ENCODE results near the gene STAC3.

The STAC3 gene

DNA sequence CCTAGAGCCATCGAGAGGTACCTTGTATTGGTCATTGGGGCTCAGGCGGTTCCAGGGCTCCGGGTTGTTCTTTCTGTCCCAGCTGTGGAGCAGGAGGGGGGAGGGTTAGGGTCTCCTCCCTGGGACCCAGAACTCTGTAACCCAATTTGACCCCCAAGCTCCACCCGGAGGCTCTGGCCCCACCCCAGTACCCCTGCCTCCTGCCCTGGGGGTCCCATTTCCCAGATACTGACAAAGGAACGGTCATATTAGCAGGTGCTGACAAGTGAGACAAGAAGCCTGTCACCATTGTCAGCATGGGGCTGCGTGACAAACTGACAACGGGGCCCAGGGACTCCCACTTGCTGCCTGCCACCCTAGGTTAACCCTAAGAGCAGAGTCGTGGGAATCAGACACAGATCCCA, 15.3 kb downstream of the STAC3 start:
- DNase-seq (ENCODE audit: low read depth) = no peak

DNA sequence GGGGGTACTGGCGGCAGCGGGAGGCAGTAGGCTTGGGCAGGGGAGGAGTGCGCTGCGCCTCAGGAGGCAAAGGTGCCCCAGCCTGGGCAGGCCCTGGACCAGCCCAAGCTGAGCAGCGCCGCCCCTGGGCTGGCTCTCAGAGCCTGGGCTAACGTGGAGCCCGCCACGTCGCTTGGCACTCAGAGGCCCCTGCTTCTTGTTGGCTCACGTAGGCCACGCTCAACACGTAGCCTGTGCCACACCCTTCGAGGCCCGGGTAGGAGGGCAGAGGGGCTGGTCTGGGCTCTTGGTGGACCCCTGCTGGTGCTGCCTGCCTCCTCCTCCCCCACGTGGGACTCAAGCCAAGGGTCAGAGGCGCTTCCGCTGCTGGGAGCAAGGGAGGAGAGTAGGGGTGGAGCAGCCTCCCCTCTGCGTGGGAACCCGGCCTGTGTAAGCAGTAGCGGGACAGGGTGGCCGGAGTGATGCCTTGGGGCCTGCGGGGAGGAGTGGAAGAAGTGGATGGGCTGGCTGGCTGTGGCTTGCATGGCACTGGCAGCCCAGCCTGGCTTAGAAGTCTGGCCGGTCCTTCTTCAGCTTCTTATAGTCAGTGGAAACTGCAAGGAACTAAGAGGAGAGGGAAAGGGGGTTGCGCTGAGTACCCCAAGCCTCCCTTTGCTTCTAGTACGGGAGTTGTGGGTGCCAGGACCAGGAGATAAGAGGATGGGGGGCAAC, 15.8 kb downstream of the STAC3 start:
- DNase-seq (ENCODE audit: low read depth) = no peak

DNA sequence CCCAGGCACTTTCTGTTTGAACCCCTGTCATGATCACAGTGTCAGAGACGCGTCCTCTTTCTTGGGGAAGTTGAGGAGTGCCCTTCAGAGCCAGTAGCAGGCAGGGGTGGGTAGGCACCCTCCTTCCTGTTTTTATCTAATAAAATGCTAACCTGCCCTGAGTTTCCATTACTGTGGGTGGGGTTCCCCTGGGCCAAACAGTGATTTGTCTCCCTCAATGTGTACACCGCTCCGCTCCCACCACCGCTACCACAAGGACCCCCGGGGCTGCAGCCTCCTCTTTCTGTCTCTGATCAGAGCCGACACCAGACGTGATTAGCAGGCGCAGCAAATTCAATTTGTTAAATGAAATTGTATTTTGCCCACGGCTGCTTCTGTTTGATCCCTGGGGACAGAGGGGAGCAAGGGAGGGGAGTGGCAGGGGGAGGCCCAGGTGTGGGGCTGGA, 16.4 kb downstream of the STAC3 start:
- DNase-seq (ENCODE audit: low read depth) = no peak

DNA sequence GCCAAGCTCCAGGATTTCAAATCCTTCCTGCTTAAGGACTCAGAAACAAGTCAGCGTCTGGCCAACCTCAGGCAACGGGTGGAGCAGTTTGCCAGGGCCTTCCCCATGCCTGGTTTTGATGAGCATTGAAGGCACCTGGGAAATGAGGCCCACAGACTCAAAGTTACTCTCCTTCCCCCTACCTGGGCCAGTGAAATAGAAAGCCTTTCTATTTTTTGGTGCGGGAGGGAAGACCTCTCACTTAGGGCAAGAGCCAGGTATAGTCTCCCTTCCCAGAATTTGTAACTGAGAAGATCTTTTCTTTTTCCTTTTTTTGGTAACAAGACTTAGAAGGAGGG, 16.8 kb downstream of the STAC3 start:
- no peak for DNase-seq (ENCODE audit: low read depth)

DNA sequence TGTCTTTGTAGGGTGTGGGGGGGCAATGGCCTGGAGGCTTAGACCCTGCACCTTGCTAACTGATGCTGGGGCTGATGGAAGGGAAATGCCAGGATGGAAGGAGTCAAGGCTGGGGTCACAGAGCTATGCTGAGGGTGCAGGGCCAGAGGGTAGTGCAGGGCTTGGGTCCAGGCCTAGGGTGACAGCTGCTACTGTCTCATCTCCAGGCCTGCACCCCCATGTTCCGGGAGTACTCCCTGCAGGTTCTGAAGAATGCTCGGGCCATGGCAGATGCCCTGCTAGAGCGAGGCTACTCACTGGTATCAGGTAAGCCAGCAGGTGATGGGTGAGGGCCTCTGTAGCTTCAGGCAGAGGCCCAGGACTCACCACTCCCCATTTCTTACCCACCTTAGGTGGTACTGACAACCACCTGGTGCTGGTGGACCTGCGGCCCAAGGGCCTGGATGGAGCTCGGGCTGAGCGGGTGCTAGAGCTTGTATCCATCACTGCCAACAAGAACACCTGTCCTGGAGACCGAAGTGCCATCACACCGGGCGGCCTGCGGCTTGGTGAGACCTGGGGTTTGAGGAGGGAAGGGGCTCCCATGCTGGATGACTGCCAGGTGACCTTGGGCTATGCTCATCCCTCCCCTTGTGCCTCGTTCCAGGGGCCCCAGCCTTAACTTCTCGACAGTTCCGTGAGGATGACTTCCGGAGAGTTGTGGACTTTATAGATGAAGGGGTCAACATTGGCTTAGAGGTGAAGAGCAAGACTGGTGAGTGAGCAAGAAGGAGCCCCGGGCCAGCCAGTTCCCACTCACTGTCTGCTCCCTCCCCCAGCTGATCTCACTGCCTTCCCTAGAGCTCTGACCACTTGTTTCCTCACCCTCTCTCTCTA, 17.4 kb downstream of the STAC3 start:
- DNase-seq (ENCODE audit: low read depth) = no peak

DNA sequence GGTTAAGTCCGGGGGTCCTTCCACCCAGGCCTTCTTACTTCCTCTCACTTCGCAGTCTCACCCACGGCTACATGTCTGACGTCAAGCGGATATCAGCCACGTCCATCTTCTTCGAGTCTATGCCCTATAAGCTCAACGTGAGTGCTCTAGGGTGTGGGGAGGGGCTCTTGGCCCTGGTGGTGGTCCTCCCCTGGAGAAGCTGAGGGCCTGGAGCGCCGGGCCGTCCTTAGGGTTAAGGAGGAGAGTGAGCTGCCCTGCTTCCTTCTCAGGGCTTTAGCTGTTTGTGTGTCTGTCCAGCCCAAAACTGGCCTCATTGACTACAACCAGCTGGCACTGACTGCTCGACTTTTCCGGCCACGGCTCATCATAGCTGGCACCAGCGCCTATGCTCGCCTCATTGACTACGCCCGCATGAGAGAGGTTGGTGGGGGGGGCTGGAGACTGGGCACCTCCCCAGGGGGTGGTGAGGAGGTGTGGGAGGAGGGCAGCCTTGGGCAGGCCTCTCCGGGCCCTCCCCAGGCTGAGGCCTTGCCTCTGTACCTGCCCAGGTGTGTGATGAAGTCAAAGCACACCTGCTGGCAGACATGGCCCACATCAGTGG, 18.7 kb downstream of the STAC3 start:
- DNase-seq (ENCODE audit: low read depth) = no peak

DNA sequence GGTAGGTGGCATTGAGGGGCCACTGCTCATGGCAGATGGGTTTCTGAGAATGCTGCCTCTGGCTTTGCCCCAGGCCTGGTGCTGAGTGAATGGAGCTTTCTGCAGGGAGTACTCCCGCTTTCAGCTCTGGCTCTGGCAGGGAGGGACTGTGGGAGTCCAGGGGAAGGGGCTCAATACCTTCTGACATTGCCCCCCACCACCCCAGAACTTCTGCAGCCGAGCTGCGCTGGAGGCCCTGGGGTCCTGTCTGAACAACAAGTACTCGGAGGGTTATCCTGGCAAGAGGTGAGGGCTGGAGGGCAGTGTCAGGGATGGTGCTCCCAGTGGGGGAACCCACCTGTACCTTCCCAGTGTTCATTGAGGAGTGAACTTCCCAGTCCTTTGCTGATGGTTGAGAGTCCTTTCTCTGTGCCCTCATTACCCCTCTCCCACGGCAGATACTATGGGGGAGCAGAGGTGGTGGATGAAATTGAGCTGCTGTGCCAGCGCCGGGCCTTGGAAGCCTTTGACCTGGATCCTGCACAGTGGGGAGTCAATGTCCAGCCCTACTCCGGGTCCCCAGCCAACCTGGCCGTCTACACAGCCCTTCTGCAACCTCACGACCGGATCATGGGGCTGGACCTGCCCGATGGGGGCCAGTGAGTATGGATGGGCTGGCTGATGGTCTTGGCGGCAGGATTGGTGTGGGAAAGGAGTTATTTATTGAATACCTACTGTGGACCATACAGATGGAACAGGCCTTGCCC, 19.5 kb downstream of the STAC3 start:
- no peak for DNase-seq (ENCODE audit: low read depth)

DNA sequence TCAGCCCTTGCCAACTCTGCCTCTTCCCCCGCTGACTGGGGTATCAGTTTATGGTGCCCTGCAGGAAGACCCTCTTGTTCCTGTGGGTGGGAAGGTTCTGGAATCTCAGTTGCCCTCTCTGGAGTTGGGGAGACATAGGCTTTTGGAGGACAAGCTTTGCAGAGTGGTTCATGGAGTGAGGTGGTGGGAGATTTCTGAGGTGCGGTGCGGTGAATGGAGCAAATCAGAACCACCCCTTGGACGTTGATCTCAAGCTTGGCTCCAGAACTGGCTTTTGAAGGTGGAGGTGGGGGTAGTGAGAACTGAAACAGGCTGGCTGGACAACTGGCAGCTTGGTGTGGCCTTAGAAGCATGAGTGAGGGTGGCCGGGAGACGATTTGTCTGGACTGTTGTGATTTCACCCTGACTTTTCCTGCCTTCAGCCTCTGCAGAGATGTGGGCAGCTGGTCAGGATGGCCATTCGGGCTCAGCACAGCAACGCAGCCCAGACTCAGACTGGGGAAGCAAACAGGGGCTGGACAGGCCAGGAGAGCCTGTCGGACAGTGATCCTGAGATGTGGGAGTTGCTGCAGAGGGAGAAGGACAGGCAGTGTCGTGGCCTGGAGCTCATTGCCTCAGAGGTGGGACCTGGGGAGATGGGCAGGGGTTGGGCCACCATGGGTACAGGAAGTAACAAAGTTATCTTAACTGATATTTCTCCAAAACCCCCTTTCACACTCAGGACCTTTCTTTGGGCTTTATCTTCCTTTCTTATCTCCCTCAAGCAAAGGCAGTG, 20.4 kb downstream of the STAC3 start:
- DNase-seq (ENCODE audit: low read depth) = no peak

DNA sequence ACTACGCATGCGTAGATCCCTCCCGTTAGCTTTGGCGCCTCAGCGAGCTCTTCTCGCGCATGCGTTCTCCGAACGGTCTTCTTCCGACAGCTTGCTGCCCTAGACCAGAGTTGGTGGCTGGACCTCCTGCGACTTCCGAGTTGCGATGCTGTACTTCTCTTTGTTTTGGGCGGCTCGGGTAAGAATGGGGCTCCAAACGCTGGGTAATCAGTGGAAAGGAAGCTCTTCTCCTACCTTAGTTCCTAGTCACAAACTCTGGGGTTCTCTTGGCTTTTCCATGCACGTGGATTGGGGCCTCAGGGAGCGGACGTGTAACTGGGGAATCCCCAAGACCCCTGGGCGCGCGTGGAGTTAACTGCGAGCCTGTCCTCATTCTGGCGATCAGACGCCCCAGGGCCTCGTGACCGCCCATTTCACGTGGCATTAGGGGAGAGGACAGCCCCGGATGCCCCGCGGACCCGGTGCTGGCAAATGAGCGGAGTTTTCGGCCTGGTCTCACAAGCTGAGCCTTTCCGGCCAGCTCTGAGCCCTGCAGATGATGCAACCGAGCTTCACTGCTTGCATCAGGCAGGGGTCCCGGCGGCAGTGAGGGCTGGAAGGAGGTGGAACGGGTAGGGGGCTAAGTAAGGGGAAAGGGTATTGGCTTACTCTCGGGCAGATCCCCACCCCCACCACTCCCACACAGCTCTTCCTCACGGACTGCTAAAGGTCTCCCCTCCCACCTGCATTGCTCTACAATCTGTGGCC, 21.2 kb downstream of the STAC3 start, which contains the start of gene SHMT2:
Gene SHMT2 (plus strand): TSS at position 78 of the 747 bp plus-strand sequence. CDS start 68 bp downstream, at position 146.
- peak; percentile 85 for DNase-seq (ENCODE audit: low read depth)

DNA sequence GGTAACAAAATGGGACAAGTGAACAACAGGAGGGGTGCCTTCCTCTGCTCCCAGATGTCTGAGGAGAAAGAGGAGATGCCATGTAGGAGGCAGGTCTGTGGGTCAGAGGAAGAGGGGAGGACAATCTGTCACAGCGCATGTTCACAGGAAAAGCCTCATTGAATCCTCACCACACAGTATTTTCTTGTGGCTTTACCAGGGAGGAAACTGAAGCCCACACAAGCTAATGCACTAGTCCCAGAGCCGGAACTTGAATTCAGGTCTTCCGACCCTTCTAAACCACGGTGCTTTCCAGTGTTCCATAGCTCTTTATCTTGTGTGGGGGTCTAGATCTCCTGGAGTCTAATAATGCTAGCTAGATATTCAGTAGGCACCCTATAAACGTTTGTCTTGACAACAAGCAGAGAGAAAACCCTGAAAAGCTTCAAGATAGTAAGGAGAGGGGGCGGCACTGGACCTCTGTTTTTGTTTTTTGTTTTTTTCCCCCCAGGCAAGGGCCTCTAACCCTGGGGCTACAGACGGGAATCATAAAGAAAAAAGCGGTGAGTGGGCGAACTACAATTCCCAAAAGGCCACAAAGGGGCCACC, 21.8 kb downstream of the STAC3 start:
- DNase-seq (ENCODE audit: low read depth) = no peak

DNA sequence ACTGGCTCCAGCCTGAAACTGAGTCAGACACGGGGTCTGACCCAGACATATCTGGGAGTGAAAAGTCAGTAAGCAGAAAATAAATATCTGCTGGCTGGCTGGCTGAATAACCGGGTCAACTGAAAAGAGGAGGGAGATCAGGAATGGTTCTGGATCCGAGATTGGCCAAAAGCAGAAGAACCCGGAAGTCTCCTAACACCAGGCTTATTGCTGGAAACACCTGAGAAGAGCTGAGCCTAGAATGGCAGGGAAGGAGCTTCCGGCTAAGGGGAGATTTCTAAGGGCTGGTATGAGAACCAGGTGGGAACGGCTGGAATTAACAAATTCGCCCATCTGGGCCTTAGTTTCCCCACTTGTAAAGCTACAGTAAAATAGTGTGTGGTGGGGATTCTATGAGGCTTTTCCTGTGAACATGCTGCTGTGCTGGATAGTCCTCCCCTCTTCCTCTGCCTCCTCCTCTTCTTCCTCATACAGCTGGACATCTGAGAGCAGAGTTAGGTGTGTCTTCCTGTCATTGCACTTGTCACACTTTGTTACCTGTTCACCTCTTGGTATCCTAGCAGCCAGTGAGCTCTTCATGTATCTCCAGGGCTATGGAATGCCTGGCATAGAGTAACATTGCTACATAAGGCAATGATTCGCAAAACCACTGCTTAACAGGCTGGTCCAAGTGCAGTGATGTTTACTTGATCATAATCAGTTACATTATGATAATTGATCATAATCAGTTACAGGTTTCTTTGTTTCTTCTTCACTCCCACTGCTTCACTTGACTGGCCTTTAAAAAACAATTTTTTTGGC, 23.5 kb downstream of the STAC3 start:
- DNase-seq (ENCODE audit: low read depth) = no peak

DNA sequence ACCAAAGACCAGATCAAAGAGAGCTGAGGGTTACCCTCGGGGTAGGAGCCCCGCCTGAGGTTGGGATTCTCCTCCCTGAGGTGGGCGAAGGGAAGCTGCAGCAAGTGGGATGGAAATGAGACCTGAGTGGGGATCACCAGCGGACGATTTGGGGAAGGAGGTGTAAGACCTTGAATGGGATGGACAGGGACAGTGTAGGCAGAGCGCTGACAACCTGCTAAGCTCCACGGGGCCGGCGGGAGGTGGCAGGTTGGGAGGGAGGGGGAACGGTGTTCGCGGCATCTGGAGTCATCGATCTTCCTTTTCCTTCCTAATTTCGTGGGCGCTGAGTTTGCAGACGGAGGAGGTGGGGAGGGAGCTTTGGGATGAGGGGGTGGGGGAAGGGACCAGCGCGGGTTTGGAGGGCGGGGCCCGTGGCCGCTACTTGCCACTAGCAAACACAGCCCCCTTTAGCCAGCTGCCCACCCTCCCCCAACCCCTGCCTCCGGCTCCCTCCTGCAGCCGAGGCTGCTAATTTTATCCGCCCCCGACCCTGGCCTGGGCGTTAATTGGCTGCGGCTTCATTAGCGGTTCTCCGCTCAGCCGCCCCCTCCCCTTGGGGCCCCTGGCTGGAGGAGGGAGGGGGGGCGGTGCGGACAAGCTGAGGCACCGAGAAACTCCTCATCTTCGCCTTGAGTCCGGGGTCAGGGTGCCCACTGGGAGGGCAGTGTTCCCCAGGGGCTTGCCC, 24.2 kb downstream of the STAC3 start:
- DNase-seq (ENCODE audit: low read depth) = no peak

DNA sequence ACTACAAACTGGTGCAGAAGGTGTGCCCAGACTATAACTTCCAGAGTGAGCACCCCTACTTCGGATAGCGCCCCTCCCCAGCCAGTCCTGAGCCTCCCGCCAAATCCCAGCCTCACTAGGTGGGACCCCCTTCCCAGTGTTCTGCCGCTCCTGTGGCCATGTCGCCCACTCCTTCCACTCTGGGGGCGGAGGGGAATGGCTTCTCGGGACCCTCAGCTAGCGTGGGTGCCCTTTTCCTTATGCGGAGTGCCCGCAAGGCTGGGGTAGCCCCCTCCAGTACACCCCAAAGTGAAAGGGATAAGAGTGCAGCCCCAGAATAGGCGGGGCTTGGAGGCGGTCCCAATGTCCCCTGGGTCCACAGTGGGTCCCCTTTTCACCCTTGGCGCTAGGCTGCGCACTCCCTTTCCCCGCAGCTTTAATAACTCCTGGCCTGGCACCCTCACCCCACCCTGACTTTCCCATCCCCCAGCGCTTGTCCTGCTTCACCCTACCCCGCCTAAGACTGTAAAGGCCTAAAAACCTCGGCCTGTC, 25.2 kb downstream of the STAC3 start:
- DNase-seq (ENCODE audit: low read depth) = no peak

DNA sequence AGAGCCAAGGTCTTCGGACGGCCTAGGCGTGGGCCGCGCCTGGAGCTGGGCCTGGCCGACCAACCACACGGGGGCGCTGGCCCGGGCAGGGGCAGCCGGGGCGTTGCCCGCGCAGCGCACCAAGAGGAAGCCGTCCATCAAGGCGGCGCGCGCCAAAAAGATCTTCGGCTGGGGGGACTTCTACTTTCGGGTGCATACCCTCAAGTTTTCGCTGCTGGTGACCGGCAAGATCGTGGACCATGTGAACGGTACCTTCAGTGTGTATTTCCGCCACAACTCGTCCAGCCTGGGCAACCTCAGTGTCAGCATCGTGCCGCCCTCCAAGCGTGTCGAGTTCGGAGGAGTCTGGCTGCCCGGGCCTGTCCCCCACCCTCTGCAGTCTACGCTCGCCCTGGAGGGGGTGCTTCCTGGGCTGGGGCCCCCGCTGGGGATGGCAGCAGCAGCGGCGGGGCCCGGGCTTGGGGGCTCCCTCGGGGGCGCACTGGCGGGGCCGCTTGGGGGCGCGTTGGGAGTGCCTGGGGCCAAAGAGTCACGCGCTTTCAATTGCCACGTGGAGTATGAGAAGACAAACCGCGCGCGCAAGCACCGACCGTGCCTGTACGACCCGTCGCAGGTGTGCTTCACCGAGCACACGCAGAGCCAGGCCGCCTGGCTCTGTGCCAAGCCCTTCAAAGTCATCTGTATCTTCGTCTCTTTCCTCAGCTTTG, 25.9 kb downstream of the STAC3 start:
- DNase-seq (ENCODE audit: low read depth) = no peak

DNA sequence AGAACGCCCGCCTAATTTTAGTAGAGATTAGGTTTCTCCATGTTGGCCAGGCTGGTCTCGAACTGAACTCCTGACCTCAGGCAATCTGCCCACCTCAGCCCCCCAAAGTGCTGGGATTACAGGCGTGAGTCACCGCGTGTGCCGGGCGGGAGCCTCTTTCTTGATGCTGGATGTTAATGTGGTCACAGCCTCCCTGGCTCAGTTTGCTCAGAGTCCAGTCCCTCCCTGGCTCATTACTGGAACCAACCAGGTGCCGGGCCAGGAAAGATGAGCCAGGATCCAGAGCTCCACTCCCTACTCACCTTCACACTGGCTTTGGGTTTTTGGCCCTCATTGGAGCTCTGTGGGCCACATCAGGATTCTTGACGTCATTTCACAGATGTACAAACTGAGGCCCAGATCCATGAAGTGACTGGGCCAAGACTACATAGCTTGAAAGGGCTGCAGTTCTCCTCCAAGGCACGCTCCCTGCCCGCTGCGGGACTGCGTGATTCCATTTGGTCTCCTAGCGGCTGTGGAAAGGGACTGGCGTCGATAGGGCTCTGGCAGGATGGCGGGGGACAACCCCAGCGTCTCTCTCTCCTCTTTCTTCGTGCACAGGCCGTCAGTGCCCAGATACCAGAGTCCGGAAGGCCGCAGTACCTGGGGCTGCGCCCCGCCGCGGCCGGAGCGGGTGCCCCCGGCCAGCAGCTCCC, 26.6 kb downstream of the STAC3 start:
- no peak for DNase-seq (ENCODE audit: low read depth)

DNA sequence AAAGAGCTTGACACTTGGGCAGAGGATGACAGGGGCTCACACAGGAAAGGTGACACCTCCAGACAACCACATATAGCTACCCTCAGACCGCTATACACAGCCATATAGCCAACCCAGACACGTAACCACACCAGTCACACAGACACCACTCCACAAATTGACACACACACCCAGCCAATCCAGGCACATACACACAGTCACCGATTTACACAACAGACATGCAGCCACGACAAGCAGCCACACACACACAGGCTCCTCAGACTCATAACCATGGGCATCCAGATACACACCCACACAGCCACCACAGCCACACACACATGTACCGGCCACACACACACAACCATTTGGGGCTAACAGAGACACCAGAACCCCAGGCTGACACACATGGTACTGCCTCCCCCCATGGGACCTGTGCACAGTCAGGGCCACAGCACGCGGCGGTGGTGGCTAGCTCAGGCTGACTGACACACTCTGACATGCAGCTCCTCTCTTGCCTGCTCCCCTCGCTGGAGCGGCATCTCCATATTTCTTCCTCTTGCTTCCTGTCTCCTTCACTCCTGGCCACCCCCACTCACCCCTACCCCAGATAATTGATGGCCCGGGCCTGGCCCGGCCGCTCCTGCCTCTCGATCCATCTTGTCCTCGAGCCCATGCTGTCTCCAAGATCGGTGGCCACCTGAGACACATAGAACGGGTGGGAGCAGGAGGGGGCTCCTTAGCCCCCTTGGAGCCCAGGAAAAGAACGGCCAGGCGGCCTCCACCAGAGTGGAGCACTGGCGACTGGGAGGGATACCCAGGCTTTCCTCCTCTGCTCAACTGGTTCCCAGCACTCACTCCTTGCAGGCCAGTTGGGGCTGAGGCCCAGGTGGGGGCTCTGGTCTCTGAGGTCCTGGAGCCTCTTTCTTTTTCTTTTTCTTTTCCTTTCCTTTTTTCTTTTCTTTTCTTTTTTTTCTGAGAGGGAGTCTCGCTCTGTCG, 27.5 kb downstream of the STAC3 start:
- DNase-seq (ENCODE audit: low read depth) = no peak

Measured in activated T-helper 1 cell treated with Interleukin-2 at 50 U/mL for 16 hours (primary cell).